Astrocyte of the spinal cord (primary cell): ENCODE measurements around the gene HOXD12.

ENCODE experiments used
- DNase-seq: peaks from one replicate; pipeline ENCODE4 v3.0.0; 2011; ENCODE audit warnings: low read depth, low spot score
- H3K4me3 ChIP-seq: 2 replicates; pipeline ENCODE4 v1.5.1; 2011; ENCODE audit warnings: low read depth, mild to moderate bottlenecking, low read length, moderate library complexity
- CTCF ChIP-seq: IDR thresholded peaks from 2 replicates; pipeline ENCODE4 v1.5.1; 2012; ENCODE audit warnings: low read depth, mild to moderate bottlenecking, low read length, inconsistent platforms
- in situ Hi-C: cut with HindIII; loops from 2 replicates; pipeline ENCODE4 v1.10.0; 2017; ENCODE audit warnings: low sequenced_read_pairs

HOXD12 gene

DNA sequence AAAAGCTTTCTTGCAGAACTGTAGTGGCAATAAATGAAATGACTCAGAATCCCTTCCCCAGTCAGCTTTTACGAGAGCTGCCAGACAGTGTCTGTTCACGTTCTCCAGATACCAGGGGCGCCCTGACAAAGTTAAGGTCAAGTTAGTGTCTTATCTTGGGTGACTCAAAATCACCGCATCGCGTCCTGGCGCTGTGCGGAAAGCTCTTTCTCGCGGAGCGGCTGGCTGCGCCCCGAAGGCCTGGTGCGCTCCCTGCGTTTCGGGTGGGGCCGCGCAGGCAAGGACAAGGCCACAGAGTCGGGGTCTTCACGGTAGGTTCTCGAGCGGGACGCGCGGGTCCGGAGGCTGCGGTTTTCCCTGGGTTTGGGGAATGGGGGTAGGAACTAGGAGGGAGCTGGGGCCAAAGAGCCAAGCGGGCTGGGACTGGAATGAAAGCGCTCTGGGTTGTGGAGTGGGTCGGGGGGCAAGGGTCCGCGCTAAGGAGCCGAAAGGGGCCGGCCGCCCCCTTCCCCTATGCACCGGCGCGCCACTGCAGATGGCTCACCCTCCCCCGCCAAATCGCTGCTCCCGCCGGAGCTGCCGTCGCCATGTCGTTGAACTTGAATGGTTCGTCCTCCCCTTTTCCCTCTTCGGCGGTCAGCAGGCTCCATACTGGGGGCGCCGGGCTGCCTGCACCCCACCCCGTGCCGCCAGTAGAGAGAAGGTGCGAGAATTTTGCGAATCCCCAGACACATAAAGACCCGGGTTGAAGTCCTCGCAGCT is 4.9 kb downstream of the HOXD12 start:
- H3K4me3 ChIP-seq, result no peak overlapping the region

DNA sequence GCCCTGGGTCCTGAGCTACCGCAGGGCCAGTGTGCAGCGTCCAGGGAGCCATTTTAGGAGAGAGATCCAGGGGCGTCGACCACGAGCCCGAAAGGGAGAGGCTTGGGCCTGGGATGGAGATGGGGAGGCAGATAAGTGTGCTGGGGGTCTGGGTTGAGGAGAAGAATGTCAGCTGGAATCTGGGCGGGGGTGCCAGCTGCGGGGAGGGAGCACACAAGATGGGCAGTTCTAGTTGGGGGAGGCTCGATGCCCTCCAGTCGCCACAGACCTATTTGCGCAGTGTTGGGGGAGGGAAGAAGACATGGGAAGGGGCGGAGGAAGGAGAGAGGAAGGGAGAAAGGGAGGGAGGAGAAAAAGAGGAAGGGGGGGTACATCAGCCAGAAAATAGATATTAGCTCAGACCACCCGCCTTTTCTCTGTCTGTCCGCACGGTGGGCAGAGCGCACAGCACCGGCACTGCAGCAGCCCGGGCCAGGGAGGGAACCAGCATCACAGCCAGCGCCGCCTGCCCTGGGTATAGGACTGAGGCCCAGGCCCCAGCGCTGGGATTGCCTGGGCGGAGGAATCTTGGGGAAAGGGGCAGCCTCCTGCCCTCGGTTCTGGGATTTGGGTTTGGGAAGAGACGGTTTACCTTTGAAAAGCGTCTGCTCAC is 5.6 kb downstream of the HOXD12 start:
- no peak for DNase-seq
- H3K4me3 ChIP-seq, result no peak overlapping the region
- TF ChIP-seq CTCF, result no peak
- in situ Hi-C loops, result no loop called here

More for the DNA sequence above, 4.9 kb downstream of the HOXD12 start:
- no peak for DNase-seq
- in situ Hi-C loops, result no loop called here
- TF ChIP-seq CTCF, result no peak

- in situ Hi-C loops, result no loop called here
- TF ChIP-seq CTCF, result no peak
- H3K4me3 ChIP-seq, result no peak overlapping the region
- no peak for DNase-seq
Measured at GRCh38 chr2:176105730-176106580, 6.4 kb downstream of the HOXD12 start.

DNA sequence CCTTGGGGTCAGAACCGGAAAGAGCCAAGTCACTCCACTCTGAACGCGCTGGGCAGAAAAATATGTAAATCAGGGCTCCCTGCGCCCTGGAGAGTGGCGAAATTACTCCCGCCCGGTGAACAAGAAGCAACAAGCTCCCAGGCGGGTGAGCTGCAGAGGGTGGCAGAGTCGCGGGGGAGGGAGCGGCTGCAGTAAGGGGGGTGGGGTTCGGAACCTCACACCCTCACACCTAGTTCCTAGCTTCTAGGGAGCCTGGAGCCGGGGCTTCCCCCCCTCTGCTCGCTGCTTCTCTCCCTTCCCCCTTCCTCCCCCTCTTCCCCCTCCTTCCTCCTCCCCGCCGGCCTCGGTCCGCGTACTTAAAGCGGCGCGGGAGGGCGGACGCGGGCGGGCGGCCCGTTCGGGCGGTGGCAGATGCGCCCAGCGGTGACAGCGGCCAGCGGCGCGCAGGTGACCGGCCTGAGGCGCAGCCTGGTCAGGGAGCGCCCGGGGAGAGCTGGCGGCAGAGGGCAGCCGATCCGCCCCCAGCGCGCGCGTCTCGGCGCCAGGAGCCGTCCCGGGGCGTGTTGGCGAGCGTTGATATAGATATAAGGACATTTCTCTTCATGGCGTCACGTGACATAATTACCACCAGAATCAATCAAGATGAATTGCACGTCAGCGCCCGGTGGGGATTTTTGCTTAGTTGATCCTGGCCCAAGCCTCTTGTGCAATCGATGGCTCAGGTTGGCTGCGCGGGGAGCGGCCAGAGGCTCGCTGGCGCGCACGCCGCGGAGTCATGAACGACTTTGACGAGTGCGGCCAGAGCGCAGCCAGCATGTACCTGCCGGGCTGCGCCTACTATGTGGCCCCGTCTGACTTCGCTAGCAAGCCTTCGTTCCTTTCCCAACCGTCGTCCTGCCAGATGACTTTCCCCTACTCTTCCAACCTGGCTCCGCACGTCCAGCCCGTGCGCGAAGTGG is 7.3 kb downstream of the HOXD12 start, which contains the start of gene HOXD11:
HOXD11 (plus strand) TSS at position 700 of the 959 bp plus-strand sequence; CDS start at position 776, 76 bp downstream.
- in situ Hi-C loops, result no loop called here
- DNase-seq, result no peak

GRCh38 chr2:176107731-176108181 is 8.2 kb downstream of the HOXD12 start:
- in situ Hi-C loops, result no loop called here
- H3K4me3 ChIP-seq, result no peak overlapping the region
- DNase-seq, result no peak
- TF ChIP-seq CTCF, result no peak

More for the DNA sequence above, 7.3 kb downstream of the HOXD12 start, which contains the start of gene HOXD11:
- H3K4me3 ChIP-seq, result no peak within 1 kb of the TSS
- TF ChIP-seq CTCF, result no peak
